Central memory CD4-positive, alpha-beta T cell (primary cell): Measurements from ENCODE around the gene DRC1.

Source experiments
- DNase-seq: peaks from one replicate; pipeline ENCODE4 v3.0.0; 2022

DRC1 gene

DNA sequence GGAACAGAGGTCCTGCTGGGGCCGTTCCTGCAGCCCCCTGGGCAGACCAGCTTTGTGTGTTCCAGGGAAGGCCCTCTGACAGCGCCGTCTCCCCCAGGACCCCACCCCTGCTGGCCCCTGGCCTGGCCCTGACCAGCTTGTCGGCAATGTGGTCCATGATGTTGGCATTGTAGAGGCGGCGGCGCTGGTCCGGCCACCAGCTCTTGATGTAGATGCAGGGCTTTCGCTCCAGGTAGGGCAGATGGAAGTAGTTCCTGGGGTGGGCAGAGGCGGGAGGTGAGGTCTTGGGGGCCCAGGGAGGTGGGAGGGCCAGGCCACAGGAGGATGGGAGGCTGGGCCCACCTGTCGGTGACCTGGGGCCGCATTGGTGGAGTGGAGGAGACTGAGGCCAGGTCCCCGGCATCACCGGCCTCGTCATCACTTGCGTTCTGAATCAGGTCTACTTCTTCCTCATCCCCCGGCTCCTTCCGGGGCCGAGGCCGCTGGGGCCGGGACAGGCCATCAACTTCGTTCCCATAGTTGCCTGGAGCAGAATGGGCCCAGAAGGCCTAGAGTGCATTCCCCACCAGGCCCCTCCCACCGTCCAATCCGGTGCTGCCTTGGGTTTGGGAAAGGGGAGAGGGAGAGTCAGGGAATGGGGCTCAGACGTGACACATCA, 77.5 kb downstream of the DRC1 start:
- no peak for DNase-seq

DNA sequence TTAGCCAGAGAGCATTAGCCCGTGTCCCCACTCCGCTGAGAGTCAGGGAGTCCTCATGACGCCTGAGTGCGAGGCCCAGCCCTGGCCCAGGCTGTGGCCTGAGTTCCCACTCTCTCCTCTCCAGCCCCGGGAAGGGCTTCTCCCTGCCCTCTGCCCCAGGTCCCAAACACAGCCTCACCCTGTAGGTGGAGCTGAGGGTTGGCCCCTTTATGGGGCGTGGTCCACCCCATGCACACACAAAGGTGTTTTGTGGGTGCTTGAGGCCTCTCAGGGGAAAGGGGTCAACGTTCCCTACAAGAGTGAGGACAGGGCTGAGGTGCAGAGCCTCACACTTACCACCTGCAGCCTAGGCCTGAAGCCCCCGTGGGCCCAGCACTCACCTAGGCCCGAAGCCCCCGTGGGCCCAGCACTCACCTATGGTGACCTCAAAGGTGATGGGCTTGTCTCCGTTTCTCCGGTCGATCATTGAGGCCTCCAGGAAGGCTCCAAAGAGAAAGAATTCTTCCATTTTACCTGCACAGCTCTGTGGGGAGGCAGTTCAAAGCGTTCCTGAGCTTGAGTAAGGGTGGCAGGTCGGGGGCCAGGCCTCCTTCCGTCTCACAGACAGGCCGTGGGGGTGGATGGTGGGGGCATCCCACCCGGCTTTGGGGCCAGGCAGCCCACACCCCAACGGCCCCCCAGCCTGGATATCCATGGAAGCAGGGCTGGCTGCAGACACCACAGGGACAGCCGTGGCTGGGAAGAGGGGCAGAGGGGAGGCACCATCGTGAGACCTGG, 78.3 kb downstream of the DRC1 start:
- DNase-seq = no peak

DNA sequence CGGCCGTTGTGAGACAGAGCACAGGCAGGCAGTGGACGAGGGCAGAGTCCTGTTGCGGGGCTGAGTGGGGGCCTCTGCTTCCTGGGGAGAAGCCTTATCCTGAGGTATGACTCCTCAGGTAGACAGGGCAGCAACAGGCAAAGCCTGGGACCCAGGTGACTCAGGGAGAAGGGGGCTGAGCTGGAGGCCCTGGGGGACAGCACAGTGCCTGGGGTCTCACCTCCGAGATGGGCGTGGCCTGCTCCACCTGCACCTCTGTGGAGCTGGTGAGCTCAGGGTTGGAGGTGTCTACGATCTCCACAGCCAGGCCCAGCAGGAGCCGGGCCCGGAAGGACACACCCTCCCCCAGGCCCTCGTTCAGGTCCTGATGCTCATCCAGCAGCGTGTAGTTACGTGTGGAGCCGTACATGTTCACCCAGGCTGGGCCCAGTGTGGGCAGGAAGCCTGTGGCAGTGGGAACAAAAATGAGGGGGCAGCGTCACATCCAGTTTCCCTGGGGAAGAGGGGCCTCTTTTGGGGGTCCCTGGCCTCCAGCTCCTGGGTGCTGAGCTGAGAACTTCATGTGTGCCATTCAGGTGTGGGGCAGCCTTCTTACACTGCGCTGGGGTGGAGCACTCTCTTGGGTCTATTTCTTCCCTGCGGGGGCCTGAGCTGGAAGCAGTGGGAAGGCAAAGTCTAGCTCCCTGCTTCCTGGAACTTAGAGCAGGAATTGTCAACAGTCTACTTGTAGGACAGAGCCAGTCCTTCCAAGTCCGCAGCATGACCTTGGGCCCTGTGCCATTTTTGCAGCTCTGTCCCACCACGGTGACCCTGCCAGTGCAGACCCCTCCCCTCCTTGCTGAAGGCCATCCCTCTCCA, 79.1 kb downstream of the DRC1 start:
- no peak for DNase-seq

DNA sequence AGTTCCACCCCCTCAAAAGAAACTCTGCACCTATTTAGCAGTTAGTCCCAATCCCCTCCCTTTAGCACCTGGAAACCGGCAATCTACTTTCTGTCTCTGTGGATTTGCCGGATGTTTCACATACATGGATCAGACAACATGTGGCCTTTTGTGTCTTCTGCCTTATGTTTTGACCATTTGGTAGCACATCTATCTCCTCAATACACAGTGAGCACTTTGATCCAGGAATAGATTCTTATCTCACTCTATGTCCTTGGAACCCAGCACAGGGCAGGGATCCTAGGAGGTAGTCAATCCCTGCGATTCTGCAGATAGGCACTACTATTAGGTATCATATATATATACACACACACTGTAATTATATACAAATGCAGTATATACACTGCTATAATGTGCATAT, 80.0 kb downstream of the DRC1 start:
- DNase-seq = no peak

DNA sequence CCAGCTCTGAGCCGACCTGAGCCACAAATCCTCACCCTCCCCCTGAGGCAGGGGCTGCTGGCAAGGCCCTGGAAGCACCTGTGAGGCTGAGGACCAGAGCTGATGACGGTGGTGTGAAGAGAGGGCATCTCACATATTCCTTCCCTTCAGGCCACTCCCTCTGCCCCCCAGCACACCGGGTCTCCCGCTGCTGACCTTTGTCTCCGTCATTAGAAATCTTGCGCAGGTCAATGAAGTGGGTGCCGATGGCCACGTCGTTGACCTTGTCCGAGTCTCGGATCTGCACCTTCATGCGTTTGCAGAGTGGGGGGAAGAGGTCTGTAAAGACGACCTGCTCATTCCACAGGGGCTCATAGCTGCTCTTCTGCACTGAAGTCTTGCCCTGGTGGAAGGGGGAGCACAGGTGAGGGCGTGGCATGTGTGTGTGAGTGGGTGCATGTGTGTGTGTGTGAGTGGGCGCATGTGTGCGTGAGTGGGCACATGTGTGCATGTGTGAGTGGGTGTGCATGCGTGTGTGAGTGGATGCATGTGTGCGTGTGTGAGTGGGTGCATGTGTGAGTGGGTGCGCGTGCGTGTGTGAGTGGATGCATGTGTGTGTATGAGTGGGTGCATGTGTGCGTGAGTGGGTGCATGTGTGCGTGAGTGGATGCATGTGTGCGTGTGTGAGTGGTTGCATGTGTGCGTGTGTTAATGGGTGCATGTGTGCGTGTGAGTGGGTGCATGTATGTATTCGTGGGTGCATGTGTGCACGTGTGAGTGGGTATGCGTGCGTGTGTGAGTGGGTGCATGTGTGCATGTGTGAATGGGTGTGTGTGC, 80.7 kb downstream of the DRC1 start:
- no peak for DNase-seq

DNA sequence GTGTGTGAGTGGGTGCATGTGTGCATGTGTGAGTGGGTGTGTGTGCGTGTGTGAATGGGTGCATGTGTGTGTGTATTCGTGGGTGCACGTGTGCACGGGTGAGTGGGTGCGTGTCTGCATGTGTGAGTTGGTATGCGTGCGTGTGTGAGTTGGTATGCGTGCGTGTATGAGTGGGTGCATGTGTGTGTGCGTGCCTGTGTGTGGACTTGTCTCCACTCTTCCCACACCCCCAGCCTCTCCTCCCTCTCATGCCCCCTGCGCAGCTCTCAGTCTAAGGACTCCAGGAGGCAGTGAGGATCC, 81.3 kb downstream of the DRC1 start:
- DNase-seq = no peak

DNA sequence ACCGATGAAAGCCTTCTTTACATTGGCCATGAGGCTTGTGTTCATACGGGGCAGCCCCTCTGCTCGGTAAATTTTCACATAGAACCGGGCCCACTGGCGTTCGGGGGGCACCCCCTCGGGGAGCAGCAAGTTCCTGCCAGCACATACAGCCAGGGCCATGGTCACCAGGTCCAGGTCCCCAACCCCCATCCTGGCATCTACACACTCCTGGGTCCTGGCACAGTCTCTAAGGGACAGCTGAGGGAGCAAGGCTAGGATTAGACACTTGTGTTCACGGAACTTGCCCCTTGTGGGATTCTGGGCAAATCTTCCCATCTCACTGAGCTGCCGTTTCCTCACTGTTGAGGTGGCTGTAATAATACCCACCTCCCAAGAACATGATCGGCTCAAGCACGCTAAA, 81.8 kb downstream of the DRC1 start:
- DNase-seq = no peak

DNA sequence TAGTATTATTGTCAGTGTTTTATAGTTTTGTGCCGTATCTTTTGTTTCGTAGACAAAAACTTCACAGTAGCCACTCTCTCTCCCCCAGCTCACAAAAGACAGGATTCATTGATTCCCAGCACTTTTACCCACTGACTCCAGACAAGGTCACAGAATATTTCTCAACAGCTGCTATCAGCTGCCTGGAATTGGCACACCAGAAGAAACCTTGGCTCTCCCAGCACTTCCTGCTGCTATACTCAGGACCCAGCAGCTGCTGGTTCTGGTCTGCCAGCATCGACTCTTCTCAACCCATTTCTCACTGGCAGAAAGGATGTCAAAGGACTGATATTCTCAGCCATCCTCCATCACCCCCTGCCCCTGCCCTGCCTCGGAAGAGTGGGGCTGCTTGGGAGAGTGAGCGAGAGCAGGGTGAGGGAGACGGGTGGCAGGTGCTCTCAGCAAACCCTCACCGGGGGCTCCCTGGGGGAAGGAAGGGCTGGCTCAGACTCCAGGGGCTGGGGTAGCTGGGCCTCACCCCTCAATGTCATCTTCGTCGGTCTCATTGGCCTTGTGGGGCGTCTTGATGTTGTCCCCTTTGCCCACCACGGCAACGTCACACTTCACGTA, 82.3 kb downstream of the DRC1 start:
- DNase-seq = no peak

DNA sequence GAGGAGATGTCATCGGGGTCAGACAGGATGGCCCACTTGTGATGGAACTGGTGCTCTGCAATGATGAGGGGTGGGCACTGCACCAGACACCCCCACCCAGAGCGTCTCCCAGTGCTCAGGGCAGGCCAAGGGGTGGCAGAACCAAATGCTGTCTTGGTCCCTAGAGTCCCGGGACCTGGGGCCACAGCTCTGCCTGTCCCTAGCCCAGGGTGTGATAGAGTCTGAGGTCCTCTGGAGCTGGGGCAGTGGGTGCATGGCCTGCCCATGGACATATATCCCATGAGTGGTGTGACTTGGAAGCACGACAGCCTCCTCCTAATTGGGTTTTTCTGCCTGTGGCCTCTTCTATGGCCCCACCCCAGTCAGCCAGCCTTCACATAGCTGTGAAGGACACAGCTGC, 82.9 kb downstream of the DRC1 start:
- DNase-seq = no peak

DNA sequence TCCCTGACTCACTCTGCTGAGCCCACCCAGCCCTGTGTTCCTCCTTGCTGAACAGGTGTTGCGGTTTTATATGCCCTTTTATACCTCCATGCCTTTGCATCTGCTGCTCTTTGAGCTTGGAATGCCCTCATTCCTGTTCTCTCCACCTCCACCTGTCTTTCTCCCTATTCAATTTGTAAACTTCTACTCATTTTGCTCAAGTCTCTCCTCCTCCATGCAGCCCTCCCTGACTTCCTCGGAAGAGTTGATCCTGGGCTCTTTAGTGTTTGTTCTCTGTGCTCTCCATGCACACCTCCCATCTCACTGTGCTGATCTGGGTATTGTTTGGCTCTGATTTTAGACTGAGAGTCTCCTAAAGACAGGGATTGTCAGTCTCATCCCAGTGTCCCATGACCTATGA, 83.4 kb downstream of the DRC1 start:
- DNase-seq = no peak

DNA sequence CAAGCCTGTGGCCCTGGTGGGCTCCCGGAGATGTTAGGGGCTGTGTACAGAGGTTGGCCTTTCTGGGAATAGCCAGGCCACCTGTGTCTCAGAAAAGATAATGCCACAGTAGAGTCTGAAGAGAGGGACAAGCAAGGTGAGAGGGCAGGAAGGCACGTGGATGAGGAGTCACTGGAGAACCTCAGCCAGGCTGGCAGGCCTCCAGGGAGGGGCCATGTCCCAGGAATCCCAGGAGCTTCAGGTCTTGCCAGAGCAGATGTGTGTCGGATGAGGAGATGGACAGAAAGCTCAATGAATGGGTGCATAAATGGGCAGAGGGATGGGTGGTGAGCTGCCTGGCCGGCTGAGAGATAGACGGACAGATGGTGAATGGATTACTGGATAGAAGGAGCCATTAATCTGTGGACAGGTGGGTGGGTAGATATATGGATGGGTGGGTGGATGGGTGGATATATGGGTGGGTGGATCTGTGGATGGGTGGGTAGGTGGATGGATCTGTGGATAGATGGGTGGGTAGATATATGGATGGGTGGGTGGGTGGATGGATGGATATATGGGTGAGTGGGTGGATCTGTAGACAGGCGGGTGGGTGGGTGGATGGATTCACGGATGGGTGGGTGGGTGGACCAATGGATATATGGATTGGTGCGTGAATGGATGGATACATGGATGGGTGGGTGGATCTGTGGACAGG, 84.2 kb downstream of the DRC1 start:
- DNase-seq = no peak

DNA sequence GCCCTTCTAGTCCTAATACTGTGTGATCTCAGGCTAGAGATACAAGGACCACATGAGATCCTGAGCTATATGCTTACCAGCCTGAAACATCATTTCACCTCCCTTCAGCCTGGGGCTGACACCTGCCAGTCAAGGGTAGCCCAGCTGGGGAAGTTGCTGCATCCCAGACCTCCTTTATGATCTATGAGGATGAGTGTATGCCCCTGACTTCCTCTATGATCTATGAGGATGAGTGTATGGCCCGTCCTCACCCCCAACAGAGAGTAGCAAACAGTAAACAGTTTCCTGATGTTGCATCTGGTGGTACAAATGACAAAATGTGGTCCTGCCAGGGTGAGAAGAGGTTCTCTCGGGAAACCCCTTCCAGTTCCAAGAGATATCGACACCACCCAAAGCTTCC, 85.1 kb downstream of the DRC1 start:
- no peak for DNase-seq

DNA sequence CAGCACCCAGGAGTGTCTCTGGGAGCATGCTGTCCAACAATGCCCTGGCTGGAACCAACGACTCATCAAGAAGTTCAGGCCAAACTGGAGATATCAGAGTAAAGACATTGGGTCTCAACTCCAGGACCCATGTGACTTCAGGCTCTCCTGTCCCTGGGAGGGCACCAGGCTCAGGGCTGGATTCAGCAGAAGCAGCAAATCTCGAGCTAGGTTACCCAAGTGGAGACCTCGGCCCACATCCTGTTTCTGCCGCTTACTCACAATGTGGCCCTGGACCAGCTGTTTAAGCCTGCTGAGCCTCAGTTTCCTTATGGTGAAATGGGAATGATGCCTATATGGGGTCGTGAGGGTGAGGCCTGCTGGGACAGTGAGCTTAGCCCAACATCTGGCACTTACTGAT, 85.5 kb downstream of the DRC1 start:
- DNase-seq = no peak

DNA sequence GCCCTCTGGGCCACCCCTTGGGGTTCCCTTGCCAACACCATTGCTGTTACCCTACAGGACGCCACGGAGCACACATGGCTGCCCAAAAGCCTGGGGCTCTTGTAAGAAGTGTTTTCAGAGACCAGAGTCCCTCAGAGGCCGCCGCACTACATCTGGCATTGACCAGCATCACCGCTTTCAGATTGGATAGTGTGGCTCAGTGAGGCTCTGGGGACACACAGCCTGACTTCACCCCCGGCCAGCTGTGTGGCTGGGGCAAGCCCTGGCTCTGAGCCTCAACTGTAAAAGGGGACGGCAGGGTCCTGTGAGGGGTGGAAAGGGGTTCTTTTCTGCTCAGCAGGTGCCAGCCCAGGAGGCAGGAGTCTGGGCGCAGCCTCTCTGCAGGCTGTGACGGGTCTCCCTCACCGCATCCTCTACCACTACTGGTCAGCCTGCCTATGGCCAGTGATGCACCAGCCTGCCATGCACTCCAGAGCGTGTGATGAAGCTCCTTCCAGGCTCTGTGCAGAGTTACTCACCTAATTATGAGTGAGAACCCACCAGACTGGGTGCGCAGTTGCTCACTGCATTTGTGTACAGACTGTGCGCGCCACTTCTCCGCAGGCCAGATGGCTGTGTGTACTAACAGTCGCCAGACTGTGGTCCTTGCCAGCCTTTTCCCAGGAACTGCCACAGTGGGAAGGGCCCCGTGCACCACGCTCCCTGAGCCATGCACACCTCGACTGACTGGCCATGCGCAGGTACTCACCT, 86.9 kb downstream of the DRC1 start:
- no peak for DNase-seq

DNA sequence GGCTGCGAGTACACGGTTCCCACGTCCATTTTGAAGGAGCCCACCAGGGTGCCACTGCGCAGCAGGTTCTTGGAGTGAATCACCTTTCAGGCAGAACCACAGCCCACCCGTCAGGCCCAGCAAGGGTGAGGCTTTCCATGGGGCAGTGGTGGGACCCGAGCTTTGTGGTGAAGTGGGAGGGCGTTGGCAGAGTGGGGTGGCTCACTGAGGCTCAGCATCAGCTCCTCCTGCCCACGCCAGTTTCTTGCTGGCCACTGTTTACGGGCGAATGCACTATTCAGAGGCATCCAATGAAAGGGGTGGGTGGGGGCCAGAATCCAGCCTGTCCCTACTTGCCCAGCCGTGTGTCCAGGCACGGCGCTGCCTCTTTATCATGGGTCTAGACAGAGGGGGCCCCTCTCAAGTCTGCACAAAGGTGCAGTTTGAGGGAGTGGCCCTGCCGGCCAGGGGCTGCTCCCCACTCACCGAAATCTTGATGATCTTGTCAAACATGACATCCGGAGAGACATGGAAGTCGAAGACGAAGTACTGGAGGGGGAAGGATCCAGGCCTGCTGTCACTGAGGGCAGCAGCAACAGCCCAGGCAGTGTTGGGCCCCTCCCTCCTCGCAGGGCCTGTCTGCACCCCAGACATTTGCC, 87.6 kb downstream of the DRC1 start:
- DNase-seq = no peak

DNA sequence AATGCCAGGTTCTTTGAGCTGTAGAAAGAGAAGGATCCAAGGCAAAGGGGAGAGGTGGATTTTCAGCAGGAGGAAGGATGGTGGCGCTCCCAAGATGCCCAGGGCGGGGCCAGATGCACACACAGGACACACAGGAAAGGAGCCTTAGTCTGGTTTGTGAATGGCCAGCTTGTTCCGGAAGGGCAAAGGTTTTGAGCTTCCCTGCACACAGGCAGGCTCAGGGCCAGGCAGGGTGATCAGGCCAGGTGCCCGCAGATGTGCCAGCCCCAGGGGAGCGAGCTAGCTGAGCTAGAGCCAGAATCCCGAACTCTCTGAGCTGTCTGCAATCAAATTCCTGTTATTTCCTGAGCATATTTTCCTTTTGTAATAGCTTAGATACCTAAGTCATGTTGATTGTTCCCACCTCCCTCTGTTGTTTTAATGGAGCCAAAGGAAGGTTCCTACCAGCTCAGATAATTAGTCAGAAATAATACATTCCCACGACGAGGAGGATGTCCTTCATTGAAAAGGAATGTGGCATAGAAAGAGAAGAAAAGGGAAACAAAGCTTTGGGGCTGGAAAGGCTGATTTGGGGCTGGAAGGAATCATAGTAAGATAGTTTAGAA, 89.9 kb downstream of the DRC1 start:
- no peak for DNase-seq

DNA sequence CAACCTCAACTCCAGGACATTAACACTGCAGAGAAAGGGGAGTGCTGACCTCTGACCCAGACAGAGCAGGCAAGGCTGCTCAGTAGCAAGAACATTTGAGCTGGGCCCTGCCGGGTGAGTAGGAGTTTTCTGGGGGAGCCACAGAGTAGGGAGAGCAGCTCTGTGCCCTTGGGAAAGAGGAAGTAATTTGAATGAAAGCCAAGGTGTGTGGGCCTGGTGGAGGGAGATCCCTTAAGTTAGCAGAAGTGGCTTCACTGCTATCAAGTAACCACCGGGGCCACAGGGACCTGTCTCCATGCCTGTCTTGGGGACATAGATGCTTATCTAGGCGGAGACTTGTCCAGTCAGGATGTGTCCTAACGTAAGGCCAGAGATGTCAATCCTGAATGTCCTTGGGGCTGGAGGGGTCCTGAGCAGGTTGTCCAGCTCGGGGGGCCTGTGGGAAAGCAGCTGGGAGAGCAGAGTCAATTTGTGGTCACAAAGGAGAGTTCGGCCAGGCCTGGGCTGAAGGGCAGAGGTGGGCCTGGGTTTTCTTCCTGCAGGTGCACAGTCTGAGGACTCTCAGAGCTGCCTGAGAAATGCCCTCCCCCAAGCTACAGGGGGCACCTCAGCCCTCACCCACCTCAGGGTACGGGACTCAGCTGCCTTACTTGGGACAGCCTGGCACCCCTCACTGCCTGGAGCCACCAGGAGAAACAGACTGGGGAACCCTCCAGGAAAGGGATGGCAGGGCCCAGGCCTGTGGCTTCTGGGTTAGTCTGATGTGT, 91.2 kb downstream of the DRC1 start:
- no peak for DNase-seq

DNA sequence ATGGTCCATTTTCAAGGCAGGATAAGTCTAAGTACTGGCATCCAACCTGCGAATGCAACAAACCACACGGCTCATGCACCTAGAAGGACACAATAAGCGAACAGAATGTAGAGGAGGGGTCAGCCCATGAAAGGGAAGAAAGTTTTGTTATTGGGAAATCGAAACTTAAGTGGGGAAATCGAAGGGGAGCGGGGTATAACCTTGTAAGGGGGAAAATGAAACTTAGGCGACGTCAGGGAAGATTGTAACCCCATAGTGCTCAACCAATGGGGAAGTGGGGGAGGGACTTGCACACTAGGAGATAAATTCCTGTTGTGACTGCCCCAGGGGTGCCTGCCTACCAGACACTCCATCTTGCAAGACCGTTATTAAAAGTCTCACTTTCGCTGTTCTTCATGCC, 91.8 kb downstream of the DRC1 start:
- no peak for DNase-seq

DNA sequence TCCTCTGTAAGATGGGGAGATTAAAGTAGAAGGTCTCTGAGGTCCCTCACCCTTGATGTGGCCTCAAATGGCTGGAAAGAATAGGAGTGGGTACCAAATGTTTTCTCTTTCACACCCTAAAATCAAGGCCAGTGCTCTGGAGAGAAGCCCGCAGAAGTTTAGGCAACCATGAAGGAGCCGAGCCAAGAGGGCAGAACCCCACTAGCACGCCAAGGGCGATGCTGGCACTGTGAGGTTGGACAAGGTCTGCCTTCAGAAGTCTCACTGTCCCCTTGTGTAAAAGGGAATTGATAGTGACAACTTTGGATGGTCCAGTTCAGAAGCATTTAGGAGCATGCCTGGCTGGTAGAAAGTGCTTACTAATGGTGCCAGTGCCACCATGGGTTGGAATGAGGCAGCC, 92.5 kb downstream of the DRC1 start:
- no peak for DNase-seq

DNA sequence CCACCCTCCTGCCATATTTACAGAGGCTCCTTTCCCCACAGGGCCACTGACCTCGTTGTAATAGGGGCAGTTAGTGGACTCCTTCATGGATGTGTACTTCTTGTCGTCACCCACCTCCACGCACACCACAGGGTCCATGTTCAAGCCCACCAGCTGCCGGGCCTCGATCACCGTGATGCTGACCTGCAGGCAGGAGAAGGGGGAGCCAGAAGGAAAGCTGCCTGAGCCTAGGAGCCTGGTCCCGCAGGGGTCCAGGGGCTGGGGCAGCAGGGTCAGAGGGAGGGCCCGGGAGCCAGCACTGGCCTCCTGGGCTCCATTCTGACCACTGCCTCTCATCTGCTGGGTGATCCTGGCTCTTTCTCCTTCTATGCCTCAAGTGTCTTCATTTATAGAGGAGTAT, 93.2 kb downstream of the DRC1 start:
- DNase-seq = no peak
